ENCODE measurements around the gene ZNF518A. TPM values are rescaled to one million over a fixed set of nuclear protein-coding genes. Genes with fewer than 3 reads are reported as not detected.

ZNF518A gene
- polyA plus RNA-seq, 3 donors, result 9.5 to 15.8 (median 13.2) TPM

DNA sequence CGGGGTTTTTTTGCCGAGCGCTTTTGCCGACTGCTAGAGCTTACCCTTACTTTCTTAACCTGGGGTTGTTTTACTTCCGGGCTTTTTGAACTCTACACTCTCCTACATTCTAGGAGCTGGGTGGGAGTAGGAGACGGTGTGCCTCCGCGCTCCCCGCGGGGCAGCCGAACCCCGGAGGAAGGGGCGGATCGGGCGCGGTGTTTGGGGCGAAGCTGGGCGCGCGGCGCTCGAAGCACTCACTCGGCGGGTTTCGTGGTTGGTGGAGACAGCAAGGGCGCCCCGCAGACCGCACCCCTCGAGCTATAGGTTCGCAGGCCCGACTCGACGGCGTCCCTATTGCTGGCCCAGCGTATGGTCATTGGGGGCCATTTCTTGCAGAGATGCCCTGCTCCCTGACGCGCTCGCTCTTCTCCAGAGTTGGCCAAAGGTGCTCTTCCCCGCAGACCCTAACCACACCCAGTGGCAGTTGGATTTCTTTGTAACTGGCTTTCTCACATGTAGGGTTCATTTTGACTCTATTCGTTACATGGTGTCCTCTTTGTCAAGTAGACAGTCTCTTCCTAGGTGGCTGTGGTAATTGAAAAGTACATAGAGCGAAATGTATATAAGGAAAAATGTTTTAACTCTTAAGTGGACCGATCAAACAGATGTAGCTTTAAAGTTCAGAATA, 364 bp downstream of the ZNF518A start:
- intact Hi-C loops (cut with micrococcal nuclease), result loop anchor here in 1 of 2 donors (1.0 kb wide), 1 partner anchor 40 kb away; no protein-coding TSS in a partner anchor
- Mint-ChIP-seq H3K36me3 (peaks cover 30 to 34% of the 10 kb centered on the region in 2 donors), H3K4me1 (peaks cover 22% of the 10 kb centered on the region), H3K27ac (peak overlapping the region; percentile 98 to 100 (median 100)), H3K9me3 (peaks cover 0 to 10% (median 3%) of the 10 kb centered on the region in 7 donors), H3K27me3 (ENCODE audit: low read depth in 3 of 3) (peaks cover 12 to 17% (median 16%) of the 10 kb centered on the region in 3 donors), H3K4me3 (peak overlapping the region; percentile 94 to 99)
- TF ChIP-seq, protein P1, sequence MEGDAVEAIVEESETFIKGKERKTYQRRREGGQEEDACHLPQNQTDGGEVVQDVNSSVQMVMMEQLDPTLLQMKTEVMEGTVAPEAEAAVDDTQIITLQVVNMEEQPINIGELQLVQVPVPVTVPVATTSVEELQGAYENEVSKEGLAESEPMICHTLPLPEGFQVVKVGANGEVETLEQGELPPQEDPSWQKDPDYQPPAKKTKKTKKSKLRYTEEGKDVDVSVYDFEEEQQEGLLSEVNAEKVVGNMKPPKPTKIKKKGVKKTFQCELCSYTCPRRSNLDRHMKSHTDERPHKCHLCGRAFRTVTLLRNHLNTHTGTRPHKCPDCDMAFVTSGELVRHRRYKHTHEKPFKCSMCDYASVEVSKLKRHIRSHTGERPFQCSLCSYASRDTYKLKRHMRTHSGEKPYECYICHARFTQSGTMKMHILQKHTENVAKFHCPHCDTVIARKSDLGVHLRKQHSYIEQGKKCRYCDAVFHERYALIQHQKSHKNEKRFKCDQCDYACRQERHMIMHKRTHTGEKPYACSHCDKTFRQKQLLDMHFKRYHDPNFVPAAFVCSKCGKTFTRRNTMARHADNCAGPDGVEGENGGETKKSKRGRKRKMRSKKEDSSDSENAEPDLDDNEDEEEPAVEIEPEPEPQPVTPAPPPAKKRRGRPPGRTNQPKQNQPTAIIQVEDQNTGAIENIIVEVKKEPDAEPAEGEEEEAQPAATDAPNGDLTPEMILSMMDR (IDR thresholded peaks at IDR 0.05), result no peak
- Histone ChIP-seq H3K79me2 (ENCODE audit: insufficient read depth, low read length) (peaks cover 17% of the 10 kb centered on the region), H3K4me3 (replicated peaks in 1 of 3; ENCODE audit: low read depth in 2 of 3, low read length in 3 of 3) (peak overlapping the region; percentile 65 to 84 (median 83)), H3K27ac (ENCODE audit: low read depth in 1 of 2, low read length in 2 of 2) (peak overlapping the region; percentile 88 to 100), H3K27me3 (ENCODE audit: control insufficient read depth in 2 of 2, insufficient read depth in 2 of 2, low read length in 2 of 2) (peaks cover 6 to 18% of the 10 kb centered on the region in 2 donors), H4K20me1 (ENCODE audit: insufficient read depth, low read length) (no peaks in the 10 kb centered on the region), H2AFZ (ENCODE audit: insufficient read depth, low read depth, low read length, poor library complexity, severe bottlenecking) (peak overlapping the region; percentile 97), H3K9ac (ENCODE audit: insufficient read depth, low read length, poor library complexity, severe bottlenecking) (peak overlapping the region; percentile 99), H3K36me3 (replicated peaks in 1 of 2; ENCODE audit: control insufficient read depth in 1 of 2, insufficient read depth in 2 of 2, low read length in 2 of 2) (peaks cover 23 to 25% of the 10 kb centered on the region in 2 donors), H3K4me2 (replicated peaks; ENCODE audit: extremely low read depth, low read length, poor library complexity, severe bottlenecking) (peak overlapping the region; percentile 88), H3K9me3 (replicated peaks in 1 of 2; ENCODE audit: control insufficient read depth in 1 of 2, insufficient read depth in 1 of 2, low read length in 2 of 2) (no peaks in the 10 kb centered on the region), H3K4me1 (ENCODE audit: control insufficient read depth in 1 of 2, insufficient read depth in 2 of 2, low read length in 2 of 2) (peaks cover 10 to 19% of the 10 kb centered on the region in 2 donors)
- peak; percentile 69 to 85 (median 80) for DNase-seq
- WGBS (ENCODE audit: insufficient coverage), result 0% methylated on average over 36 of the region's 42 CpGs

DNA sequence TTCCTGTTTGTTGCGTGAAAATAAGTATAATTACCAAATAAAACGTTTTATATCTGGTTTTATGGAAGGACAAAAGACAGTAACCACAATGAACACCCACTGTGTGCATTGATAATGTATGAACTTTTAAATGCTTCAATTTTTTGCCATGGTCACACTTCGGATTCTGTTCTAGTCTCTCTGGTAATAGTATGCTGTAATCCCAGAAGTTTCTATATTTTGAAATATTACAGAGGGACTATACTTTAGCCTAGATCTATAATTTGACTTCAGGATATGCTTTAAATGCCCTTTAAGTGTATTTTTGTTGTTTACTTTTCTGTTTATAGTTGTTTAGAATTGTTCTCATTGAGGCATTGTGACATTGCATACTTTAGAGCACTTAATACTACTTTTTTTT, 1.5 kb downstream of the ZNF518A start:
- Mint-ChIP-seq H3K9me3 (peaks cover 0 to 10% (median 3%) of the 10 kb centered on the region in 7 donors), H3K27ac (no peak overlapping the region), H3K27me3 (ENCODE audit: low read depth in 3 of 3) (peaks cover 12 to 14% (median 14%) of the 10 kb centered on the region in 3 donors), H3K4me3 (peak overlapping the region; percentile 2 to 99), H3K36me3 (peaks cover 35 to 43% of the 10 kb centered on the region in 2 donors), H3K4me1 (peaks cover 22% of the 10 kb centered on the region)
- H3K4me2 ChIP-seq (replicated peaks; ENCODE audit: extremely low read depth, low read length, poor library complexity, severe bottlenecking), result peak overlapping the region; percentile 88
- peaks cover 34 to 37% of the 10 kb centered on the region in 2 donors for H3K36me3 ChIP-seq (replicated peaks in 1 of 2; ENCODE audit: control insufficient read depth in 1 of 2, insufficient read depth in 2 of 2, low read length in 2 of 2)
- H3K9me3 ChIP-seq (replicated peaks in 1 of 2; ENCODE audit: control insufficient read depth in 1 of 2, insufficient read depth in 1 of 2, low read length in 2 of 2), result no peaks in the 10 kb centered on the region
- intact Hi-C loops (cut with micrococcal nuclease), result no loop called here
- H4K20me1 ChIP-seq (ENCODE audit: insufficient read depth, low read length), result no peaks in the 10 kb centered on the region
- H3K9ac ChIP-seq (ENCODE audit: insufficient read depth, low read length, poor library complexity, severe bottlenecking), result no peak overlapping the region
- no peak overlapping the region for H3K4me3 ChIP-seq (replicated peaks in 1 of 3; ENCODE audit: low read depth in 2 of 3, low read length in 3 of 3)
- H3K79me2 ChIP-seq (ENCODE audit: insufficient read depth, low read length), result peaks cover 17% of the 10 kb centered on the region
- no peak overlapping the region for H2AFZ ChIP-seq (ENCODE audit: insufficient read depth, low read depth, low read length, poor library complexity, severe bottlenecking)
- H3K27me3 ChIP-seq (ENCODE audit: control insufficient read depth in 2 of 2, insufficient read depth in 2 of 2, low read length in 2 of 2), result peaks cover 6 to 16% of the 10 kb centered on the region in 2 donors
- H3K4me1 ChIP-seq (ENCODE audit: control insufficient read depth in 1 of 2, insufficient read depth in 2 of 2, low read length in 2 of 2), result peaks cover 10 to 19% of the 10 kb centered on the region in 2 donors
- TF ChIP-seq, protein P1 (IDR thresholded peaks at IDR 0.05), result no peak
- H3K27ac ChIP-seq (ENCODE audit: low read depth in 1 of 2, low read length in 2 of 2), result no peak overlapping the region
- no peak for DNase-seq
- no CpG with 5 or more reads among the region's 3 CpGs for WGBS (ENCODE audit: insufficient coverage)

Data from CD14-positive monocyte (primary cell).